GM12865 (cell line): Measurements from ENCODE around the gene SLC49A3.

ENCODE experiments used
- DNase-seq: peaks from one replicate; pipeline ENCODE4 v3.0.0; 2010; ENCODE audit warnings: low read depth
- H3K4me3 ChIP-seq: 2 replicates; pipeline ENCODE4 v1.5.1; 2011; ENCODE audit warnings: mild to moderate bottlenecking, low read depth, low read length, control low read depth
- TF ChIP-seq, protein P1 (sequence below): IDR thresholded peaks from 2 replicates; pipeline ENCODE4 v1.5.1; 2011; ENCODE audit warnings: low read length, control low read depth, low read depth, inconsistent platforms; ENCODE audit not compliant: insufficient read depth; ENCODE audit errors: missing control alignments

SLC49A3 gene

DNA sequence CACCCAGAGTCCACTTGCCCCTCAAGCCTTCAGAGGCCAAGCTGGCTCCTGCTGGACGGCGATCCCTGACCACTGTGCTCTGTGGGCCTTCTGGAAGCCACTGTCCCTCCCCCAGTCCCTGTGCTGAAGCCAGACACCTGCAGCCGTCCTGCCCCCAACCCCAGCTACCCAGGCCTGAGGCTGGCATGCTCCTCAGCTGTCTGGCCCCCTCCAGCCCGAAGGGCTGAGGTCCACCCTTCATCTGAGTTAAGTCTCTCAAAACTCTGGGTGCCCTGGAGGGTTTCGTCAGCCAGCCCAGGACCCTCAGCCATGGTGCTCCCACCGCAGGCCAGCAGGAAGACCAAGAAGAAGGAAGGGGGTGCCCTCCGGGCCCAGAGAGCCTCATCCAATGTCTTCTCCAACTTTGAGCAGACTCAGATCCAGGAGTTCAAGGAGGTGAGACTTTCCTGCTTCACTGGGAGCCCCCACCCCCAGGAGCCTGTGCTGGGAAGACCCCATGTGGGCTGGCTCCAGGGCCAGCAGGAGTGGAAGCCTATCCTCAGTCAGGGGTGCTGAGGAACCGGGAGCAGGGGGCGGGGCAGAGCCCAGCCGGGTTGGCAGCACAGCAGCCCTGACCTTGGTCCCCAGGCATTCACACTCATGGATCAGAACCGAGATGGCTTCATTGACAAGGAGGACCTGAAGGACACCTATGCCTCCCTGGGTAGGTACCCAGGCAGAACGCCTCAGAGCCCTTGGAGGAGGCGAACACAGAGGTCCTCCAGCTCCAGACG is 10.4 kb downstream of the SLC49A3 start:
- H3K4me3 ChIP-seq, result no peak overlapping the region
- no peak for DNase-seq
- TF ChIP-seq, protein P1, sequence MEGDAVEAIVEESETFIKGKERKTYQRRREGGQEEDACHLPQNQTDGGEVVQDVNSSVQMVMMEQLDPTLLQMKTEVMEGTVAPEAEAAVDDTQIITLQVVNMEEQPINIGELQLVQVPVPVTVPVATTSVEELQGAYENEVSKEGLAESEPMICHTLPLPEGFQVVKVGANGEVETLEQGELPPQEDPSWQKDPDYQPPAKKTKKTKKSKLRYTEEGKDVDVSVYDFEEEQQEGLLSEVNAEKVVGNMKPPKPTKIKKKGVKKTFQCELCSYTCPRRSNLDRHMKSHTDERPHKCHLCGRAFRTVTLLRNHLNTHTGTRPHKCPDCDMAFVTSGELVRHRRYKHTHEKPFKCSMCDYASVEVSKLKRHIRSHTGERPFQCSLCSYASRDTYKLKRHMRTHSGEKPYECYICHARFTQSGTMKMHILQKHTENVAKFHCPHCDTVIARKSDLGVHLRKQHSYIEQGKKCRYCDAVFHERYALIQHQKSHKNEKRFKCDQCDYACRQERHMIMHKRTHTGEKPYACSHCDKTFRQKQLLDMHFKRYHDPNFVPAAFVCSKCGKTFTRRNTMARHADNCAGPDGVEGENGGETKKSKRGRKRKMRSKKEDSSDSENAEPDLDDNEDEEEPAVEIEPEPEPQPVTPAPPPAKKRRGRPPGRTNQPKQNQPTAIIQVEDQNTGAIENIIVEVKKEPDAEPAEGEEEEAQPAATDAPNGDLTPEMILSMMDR, result no peak

- H3K4me3 ChIP-seq, result no peak overlapping the region
- TF ChIP-seq, protein P1, result no peak
- peak; percentile 82 for DNase-seq
These were observed 11.3 kb downstream of the SLC49A3 start for GRCh38 chr4:677431-678293.

- H3K4me3 ChIP-seq, result no peak overlapping the region
- TF ChIP-seq, protein P1, result no peak
- DNase-seq, result no peak
These were observed 12.1 kb downstream of the SLC49A3 start for GRCh38 chr4:676871-677235.

DNA sequence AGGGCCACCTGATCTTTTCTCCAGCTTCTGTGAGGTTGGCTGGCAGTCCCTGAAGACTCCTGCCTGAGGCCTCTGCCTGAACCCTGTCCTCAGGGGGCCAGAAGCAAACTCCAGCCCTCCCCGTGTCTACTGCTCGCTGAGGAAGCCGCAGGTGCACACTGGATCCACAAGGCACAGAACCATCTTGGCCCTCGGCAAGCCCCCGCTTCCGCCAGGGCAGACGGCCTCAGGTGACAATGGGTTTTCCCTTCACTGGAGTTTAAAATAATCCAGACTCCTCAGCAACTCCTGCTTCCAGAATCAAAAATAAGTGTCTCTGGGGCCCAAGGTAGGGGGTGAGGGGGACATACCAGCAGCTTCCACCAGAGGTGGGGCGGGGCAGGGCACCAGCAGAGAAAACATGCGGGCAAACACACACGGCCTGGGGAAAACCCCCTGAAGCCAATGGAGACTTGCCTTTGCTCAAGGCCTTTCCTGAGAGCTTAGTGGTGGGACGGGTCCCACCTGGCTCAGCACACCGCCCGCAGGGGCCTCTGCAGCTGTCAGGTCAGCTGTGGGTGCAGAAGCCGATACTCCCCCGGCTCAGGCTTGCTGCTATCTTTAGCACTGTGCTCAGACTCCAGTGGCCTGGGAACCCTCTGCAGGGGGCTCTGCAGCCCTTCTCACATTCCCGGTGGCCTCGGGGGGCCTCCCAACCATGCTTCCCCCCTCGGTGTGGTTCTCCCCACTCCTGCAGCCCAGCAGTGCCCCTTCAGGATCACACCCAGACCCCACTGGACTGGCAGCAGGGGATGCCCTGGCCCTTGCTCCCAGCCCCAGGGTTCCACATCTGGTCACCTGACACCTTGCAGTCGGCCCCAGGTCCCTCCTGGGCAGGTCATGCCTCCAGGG is 12.7 kb downstream of the SLC49A3 start:
- DNase-seq, result peak; percentile 82
- TF ChIP-seq, protein P1, result no peak
- H3K4me3 ChIP-seq, result peak overlapping the region; percentile 88

DNA sequence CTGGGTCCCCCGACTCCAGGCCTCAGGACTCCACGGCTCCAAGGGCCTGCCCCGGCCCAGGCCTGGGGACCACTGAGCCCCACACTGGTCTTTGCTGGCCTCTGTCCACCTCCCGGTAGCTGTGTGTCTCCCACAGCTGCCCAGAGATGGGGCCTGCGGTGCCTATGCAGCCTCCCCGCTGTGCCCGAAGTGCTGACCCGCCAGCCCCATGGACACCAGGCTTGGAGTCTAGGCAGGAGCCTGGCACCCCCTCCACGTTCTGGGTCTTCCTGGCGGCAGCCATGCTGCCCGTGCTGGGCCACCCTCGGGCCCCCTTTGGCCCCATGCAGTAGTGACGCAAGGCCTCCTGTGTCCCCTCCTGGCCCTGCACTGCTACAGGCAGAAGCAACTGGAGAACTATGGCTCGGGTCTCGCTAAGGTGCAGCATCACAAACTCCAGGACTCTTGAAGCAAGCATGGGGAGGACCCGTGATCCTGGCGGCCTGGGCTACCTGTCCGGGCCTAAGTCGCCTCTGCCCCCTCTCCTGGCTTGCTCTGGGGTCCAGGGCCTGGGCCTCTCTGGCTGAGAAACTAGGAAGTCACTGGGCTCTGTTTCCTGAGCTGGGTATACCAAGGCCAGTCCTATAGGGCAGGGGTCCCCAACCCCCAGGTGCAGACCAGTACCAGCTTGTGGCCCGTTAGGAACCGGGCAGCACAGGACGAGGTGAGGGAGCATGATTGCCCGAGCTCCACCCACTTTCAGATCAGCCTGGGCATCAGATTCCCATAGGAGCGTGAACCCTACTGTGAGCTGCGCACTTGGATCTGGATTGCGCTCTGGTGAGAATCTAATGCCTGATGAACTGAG is 13.7 kb downstream of the SLC49A3 start:
- peak; percentile 47 for DNase-seq
- TF ChIP-seq, protein P1, result no peak
- peak overlapping the region; percentile 88 for H3K4me3 ChIP-seq
